ENCODE measurements around the gene ARFGEF3.

The ARFGEF3 gene

GRCh38 chr6:138310294-138310693, 148.6 kb downstream of the ARFGEF3 start:
- Histone ChIP-seq H3K36me3 (ENCODE audit: control insufficient read depth, insufficient read depth, low read length) (no peaks in the 10 kb centered on the region), H3K4me3 (ENCODE audit: low read length) (no peak overlapping the region), H3K27me3 (ENCODE audit: control insufficient read depth, insufficient read depth, low read length) (no peaks in the 10 kb centered on the region), H3K9me3 (ENCODE audit: control insufficient read depth, low read length) (no peaks in the 10 kb centered on the region), H3K9ac (ENCODE audit: low read length) (no peak overlapping the region), H3K4me1 (ENCODE audit: control insufficient read depth, insufficient read depth, low read length) (peaks cover 16% of the 10 kb centered on the region)

GRCh38 chr6:138310821-138311220, 149.1 kb downstream of the ARFGEF3 start:
- no peaks in the 10 kb centered on the region for H3K9me3 ChIP-seq (ENCODE audit: control insufficient read depth, low read length)
- H3K9ac ChIP-seq (ENCODE audit: low read length) = no peak overlapping the region
- H3K4me1 ChIP-seq (ENCODE audit: control insufficient read depth, insufficient read depth, low read length) = peaks cover 16% of the 10 kb centered on the region
- H3K36me3 ChIP-seq (ENCODE audit: control insufficient read depth, insufficient read depth, low read length) = no peaks in the 10 kb centered on the region
- no peaks in the 10 kb centered on the region for H3K27me3 ChIP-seq (ENCODE audit: control insufficient read depth, insufficient read depth, low read length)
- no peak overlapping the region for H3K4me3 ChIP-seq (ENCODE audit: low read length)

DNA sequence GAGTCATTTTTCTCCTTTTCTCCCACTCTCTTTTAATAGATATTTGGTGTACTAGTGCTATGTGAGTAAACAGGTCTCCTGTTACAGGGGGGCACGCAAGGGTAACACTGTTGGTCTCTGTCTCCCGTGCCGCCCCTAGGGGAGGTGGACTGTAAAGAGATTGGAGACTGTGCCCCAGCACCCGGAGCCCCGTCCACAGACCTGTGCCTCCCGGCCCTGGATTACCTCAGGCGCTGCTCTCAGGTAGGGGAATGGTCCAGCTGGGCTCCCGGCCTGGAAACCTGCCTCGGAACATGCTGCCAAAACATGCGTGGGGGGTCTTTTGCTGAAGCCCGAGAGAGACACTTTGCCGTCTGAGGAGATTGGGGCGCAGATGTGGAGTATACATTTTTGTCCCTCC, 149.5 kb downstream of the ARFGEF3 start:
- H3K27me3 ChIP-seq (ENCODE audit: control insufficient read depth, insufficient read depth, low read length) = no peaks in the 10 kb centered on the region
- H3K4me1 ChIP-seq (ENCODE audit: control insufficient read depth, insufficient read depth, low read length) = peaks cover 16% of the 10 kb centered on the region
- H3K9ac ChIP-seq (ENCODE audit: low read length) = no peak overlapping the region
- H3K36me3 ChIP-seq (ENCODE audit: control insufficient read depth, insufficient read depth, low read length) = no peaks in the 10 kb centered on the region
- no peak overlapping the region for H3K4me3 ChIP-seq (ENCODE audit: low read length)
- no peaks in the 10 kb centered on the region for H3K9me3 ChIP-seq (ENCODE audit: control insufficient read depth, low read length)

GRCh38 chr6:138318741-138319375, 157.1 kb downstream of the ARFGEF3 start:
- no peaks in the 10 kb centered on the region for H3K36me3 ChIP-seq (ENCODE audit: control insufficient read depth, insufficient read depth, low read length)
- no peak overlapping the region for H3K4me3 ChIP-seq (ENCODE audit: low read length)
- no peaks in the 10 kb centered on the region for H3K9me3 ChIP-seq (ENCODE audit: control insufficient read depth, low read length)
- H3K9ac ChIP-seq (ENCODE audit: low read length) = no peak overlapping the region
- H3K27me3 ChIP-seq (ENCODE audit: control insufficient read depth, insufficient read depth, low read length) = no peaks in the 10 kb centered on the region
- no peaks in the 10 kb centered on the region for H3K4me1 ChIP-seq (ENCODE audit: control insufficient read depth, insufficient read depth, low read length)

DNA sequence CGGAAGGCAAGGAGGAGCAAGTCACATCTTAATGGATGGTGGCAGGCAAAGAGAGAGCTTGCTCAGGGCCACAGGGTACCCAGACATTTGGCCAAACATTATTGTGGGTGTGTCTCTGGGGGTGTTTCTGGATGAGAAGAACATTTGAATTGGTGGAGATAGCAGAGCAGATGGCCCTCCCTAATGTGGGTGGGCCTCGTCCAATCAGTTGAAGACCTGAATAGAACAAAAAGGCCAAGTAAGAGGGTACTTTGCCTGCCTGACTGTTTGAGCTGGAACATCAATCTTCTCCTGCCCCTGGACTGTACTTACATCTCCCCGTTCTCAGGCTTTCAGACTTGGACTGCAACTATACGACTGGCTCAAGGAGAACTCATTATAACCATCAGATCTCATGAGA, 160.2 kb downstream of the ARFGEF3 start:
- Histone ChIP-seq H3K36me3 (ENCODE audit: control insufficient read depth, insufficient read depth, low read length) (no peaks in the 10 kb centered on the region), H3K4me3 (ENCODE audit: low read length) (no peak overlapping the region), H3K4me1 (ENCODE audit: control insufficient read depth, insufficient read depth, low read length) (no peaks in the 10 kb centered on the region)

DNA sequence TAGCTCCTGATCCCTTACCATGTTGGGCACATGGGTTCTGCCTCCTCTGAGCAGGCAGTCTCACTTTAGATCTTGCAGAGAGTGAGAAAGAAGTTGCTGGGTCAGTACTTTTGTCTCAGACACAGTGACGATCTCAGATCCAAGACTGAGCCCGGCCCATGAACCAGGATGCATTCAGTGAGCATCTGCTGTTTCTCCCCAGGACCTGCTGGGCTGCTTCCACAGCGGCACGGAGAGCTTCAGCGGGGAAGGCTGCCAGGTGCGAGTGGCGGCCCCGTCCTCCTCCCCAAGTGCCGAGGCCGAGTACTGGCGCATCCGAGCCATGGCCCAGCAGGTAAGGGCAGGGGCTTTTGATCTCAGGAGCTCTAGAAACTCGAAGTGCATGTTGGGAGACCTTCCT, 162.1 kb downstream of the ARFGEF3 start:
- Histone ChIP-seq H3K4me3 (ENCODE audit: low read length) (no peak overlapping the region), H3K9me3 (ENCODE audit: control insufficient read depth, low read length) (no peaks in the 10 kb centered on the region), H3K27me3 (ENCODE audit: control insufficient read depth, insufficient read depth, low read length) (no peaks in the 10 kb centered on the region), H3K4me1 (ENCODE audit: control insufficient read depth, insufficient read depth, low read length) (no peaks in the 10 kb centered on the region), H3K9ac (ENCODE audit: low read length) (no peak overlapping the region), H3K36me3 (ENCODE audit: control insufficient read depth, insufficient read depth, low read length) (no peaks in the 10 kb centered on the region)

More for the DNA sequence above, 160.2 kb downstream of the ARFGEF3 start:
- Histone ChIP-seq H3K9me3 (ENCODE audit: control insufficient read depth, low read length) (no peaks in the 10 kb centered on the region), H3K9ac (ENCODE audit: low read length) (no peak overlapping the region), H3K27me3 (ENCODE audit: control insufficient read depth, insufficient read depth, low read length) (no peaks in the 10 kb centered on the region)

DNA sequence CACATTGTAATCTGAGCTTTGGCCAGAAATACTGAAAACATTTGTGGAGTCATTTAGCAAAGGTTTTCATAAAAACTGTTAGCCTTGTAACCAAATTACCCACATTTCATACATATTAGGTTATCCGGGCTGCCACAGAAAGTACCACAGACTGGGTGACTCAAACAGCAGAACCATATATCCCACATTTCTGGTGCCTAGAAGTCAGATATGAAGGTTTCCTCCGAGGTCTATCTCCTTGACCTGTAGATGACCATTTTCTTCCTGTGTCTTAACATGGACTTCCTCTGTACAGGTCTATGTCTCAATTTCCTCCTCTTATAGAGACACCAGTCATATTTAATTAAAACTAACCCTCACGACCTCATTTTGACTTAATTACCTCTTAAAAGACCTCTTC, 166.5 kb downstream of the ARFGEF3 start:
- no peaks in the 10 kb centered on the region for H3K9me3 ChIP-seq (ENCODE audit: control insufficient read depth, low read length)
- H3K9ac ChIP-seq (ENCODE audit: low read length) = no peak overlapping the region
- H3K4me3 ChIP-seq (ENCODE audit: low read length) = no peak overlapping the region
- H3K4me1 ChIP-seq (ENCODE audit: control insufficient read depth, insufficient read depth, low read length) = no peaks in the 10 kb centered on the region
- no peaks in the 10 kb centered on the region for H3K36me3 ChIP-seq (ENCODE audit: control insufficient read depth, insufficient read depth, low read length)
- no peaks in the 10 kb centered on the region for H3K27me3 ChIP-seq (ENCODE audit: control insufficient read depth, insufficient read depth, low read length)

DNA sequence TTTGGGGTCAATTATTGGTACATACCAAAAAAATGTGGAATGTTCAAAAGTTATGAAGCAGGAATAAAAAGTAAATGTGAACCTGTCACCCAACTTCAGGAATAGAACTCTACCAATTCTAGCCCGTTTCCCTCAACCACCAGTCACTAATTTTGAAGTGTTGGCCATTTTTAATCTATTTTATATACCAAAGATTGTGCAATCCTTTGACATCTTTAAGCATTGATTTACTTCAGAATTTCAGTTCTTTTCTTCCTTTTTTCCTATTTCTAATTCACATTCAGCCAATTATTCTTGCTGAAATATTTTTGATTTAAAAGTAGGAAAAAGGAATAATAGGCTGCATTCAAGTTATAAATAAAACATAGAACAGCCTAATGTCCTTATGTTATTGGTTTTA, 169.0 kb downstream of the ARFGEF3 start:
- Histone ChIP-seq H3K9ac (ENCODE audit: low read length) (no peak overlapping the region), H3K27me3 (ENCODE audit: control insufficient read depth, insufficient read depth, low read length) (no peaks in the 10 kb centered on the region), H3K4me1 (ENCODE audit: control insufficient read depth, insufficient read depth, low read length) (no peaks in the 10 kb centered on the region), H3K4me3 (ENCODE audit: low read length) (no peak overlapping the region), H3K9me3 (ENCODE audit: control insufficient read depth, low read length) (no peaks in the 10 kb centered on the region), H3K36me3 (ENCODE audit: control insufficient read depth, insufficient read depth, low read length) (no peaks in the 10 kb centered on the region)

GRCh38 chr6:138331444-138331843, 169.7 kb downstream of the ARFGEF3 start:
- Histone ChIP-seq H3K9me3 (ENCODE audit: control insufficient read depth, low read length) (no peaks in the 10 kb centered on the region), H3K9ac (ENCODE audit: low read length) (no peak overlapping the region), H3K4me3 (ENCODE audit: low read length) (no peak overlapping the region), H3K36me3 (ENCODE audit: control insufficient read depth, insufficient read depth, low read length) (no peaks in the 10 kb centered on the region), H3K27me3 (ENCODE audit: control insufficient read depth, insufficient read depth, low read length) (no peaks in the 10 kb centered on the region), H3K4me1 (ENCODE audit: control insufficient read depth, insufficient read depth, low read length) (no peaks in the 10 kb centered on the region)

GRCh38 chr6:138331984-138332383, 170.2 kb downstream of the ARFGEF3 start:
- Histone ChIP-seq H3K9me3 (ENCODE audit: control insufficient read depth, low read length) (no peaks in the 10 kb centered on the region), H3K4me3 (ENCODE audit: low read length) (no peak overlapping the region), H3K4me1 (ENCODE audit: control insufficient read depth, insufficient read depth, low read length) (no peaks in the 10 kb centered on the region), H3K9ac (ENCODE audit: low read length) (no peak overlapping the region), H3K27me3 (ENCODE audit: control insufficient read depth, insufficient read depth, low read length) (no peaks in the 10 kb centered on the region), H3K36me3 (ENCODE audit: control insufficient read depth, insufficient read depth, low read length) (no peaks in the 10 kb centered on the region)

- Histone ChIP-seq H3K27me3 (ENCODE audit: control insufficient read depth, insufficient read depth, low read length) (no peaks in the 10 kb centered on the region), H3K4me1 (ENCODE audit: control insufficient read depth, insufficient read depth, low read length) (no peaks in the 10 kb centered on the region), H3K9me3 (ENCODE audit: control insufficient read depth, low read length) (no peaks in the 10 kb centered on the region), H3K4me3 (ENCODE audit: low read length) (no peak overlapping the region), H3K36me3 (ENCODE audit: control insufficient read depth, insufficient read depth, low read length) (no peaks in the 10 kb centered on the region), H3K9ac (ENCODE audit: low read length) (no peak overlapping the region)
Measured at GRCh38 chr6:138334000-138334399, 172.3 kb downstream of the ARFGEF3 start.

DNA sequence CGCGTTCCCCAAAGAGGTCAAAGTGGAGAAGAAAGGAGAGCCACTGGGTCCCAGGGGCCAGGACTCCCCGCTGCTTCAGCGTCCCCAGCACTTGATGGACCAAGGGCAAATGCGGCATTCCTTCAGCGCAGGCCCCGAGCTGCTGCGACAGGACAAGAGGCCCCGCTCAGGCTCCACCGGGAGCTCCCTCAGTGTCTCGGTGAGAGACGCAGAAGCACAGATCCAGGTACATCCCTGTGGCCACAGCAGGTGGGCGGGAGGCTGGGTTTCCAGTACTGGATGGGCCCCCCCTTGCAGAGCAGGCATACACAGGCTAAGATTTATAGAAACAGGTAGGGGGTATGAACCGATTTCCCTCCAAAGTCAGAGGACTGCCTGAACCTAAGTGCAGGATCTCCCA, 173.2 kb downstream of the ARFGEF3 start:
- no peak overlapping the region for H3K4me3 ChIP-seq (ENCODE audit: low read length)
- no peaks in the 10 kb centered on the region for H3K27me3 ChIP-seq (ENCODE audit: control insufficient read depth, insufficient read depth, low read length)
- no peaks in the 10 kb centered on the region for H3K4me1 ChIP-seq (ENCODE audit: control insufficient read depth, insufficient read depth, low read length)
- no peaks in the 10 kb centered on the region for H3K9me3 ChIP-seq (ENCODE audit: control insufficient read depth, low read length)
- H3K9ac ChIP-seq (ENCODE audit: low read length) = no peak overlapping the region
- H3K36me3 ChIP-seq (ENCODE audit: control insufficient read depth, insufficient read depth, low read length) = no peaks in the 10 kb centered on the region

GRCh38 chr6:138336221-138336620, 174.5 kb downstream of the ARFGEF3 start:
- Histone ChIP-seq H3K27me3 (ENCODE audit: control insufficient read depth, insufficient read depth, low read length) (no peaks in the 10 kb centered on the region), H3K36me3 (ENCODE audit: control insufficient read depth, insufficient read depth, low read length) (no peaks in the 10 kb centered on the region), H3K4me1 (ENCODE audit: control insufficient read depth, insufficient read depth, low read length) (no peaks in the 10 kb centered on the region), H3K4me3 (ENCODE audit: low read length) (no peak overlapping the region), H3K9ac (ENCODE audit: low read length) (no peak overlapping the region), H3K9me3 (ENCODE audit: control insufficient read depth, low read length) (no peaks in the 10 kb centered on the region)
